GM12864 (cell line): ENCODE results near the gene NPRL2.

Experiments used
- DNase-seq: peaks from one replicate; pipeline ENCODE4 v3.0.0-alpha.2; 2011; ENCODE audit warnings: low read depth
- H3K4me3 ChIP-seq: 2 replicates; pipeline ENCODE4 v1.5.1; 2011; ENCODE audit warnings: mild to moderate bottlenecking, low read depth, low read length, control low read depth
- CTCF ChIP-seq: IDR thresholded peaks from 2 replicates; pipeline ENCODE4 v1.5.1; 2011; ENCODE audit warnings: low read depth, mild to moderate bottlenecking, moderate library complexity, low read length, control low read depth, inconsistent platforms; ENCODE audit errors: missing control alignments

The NPRL2 gene

DNA sequence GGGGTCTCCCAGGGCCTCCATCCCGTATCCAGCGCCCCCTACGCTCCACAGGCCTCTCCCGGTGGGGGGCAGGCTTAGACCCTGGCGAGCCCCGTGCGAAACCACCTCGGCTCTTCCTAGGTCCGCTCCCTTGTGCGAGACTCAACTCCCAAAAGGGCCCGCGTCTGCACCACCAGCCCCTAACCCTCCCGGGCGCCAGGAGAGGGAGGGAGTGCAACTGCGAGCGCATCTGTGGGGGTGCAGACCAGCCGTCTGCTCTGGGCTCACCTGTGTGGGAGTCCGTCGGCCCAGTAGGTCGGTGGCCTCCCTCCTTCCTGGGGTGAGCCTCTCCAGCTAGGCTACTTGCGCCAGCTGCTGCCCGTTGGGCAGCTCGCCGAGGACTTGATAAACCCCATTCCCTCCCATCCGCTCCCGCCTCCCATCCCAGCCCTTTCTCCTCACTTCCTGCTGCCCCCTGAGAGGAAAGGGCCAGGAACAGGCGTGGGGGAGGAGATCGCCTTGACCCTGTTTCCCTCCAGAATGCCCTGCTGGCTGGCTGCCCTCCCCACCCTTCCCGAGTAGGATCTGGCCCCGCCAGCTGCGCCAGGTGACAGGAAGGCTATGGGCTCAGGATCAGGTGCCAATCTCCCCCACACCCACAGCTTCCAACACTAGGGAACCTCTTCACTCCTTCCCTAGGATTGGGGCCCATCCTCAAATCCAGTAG lies 28.0 kb downstream of the NPRL2 start, which contains the start of gene HYAL2:
Gene HYAL2, minus strand, starts transcription at position 360 of the 706 bp plus-strand sequence. CDS start 2,256 bp downstream, outside the sequence.
- no peak for TF ChIP-seq CTCF
- H3K4me3 ChIP-seq = peak within 1 kb of the TSS; percentile 61
- no peak for DNase-seq

DNA sequence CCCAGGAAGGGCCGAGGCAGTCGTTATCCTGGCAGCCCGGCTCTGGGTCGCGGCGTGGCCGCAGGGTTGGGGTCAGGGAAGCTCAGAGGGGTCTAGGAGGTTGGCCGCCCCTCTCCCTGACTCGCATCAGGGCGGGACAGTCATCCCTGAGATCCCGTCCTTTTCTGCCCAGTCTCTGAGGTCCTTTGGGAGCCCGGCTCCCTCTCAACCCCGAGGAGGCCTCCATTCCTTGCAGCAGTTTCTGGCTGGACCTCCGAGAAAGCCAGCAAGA lies 28.5 kb downstream of the NPRL2 start:
- DNase-seq = no peak
- TF ChIP-seq CTCF = no peak
- H3K4me3 ChIP-seq = peak overlapping the region; percentile 61

GRCh38 chr3:50321336-50322114 lies 29.1 kb downstream of the NPRL2 start:
- H3K4me3 ChIP-seq = peak overlapping the region; percentile 61
- peak; percentile 60 for TF ChIP-seq CTCF
- no peak for DNase-seq

DNA sequence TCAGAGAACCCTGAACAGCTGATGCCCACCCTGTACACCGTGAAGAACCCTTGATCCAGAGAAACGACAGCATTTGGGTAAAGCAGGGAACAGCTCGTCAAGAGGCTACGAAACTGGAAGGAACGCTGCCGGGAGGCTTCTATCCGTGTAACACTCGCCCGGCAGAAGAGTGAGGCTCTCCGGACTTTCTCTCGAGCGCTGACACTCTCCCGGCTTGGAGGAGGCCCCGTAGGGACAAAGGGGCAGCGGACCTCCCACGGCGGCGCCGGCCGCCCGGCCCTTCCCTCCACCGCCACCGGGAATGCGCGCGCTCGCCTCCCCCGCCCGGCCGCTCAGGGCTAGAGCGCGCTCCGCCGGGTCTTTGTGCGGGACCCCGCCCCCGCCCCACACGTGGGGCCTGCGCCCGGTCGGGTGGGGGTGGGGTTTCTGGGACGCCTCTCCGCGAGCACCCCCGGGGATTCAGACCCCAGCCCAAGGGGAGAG lies 29.7 kb downstream of the NPRL2 start:
- DNase-seq = no peak

DNA sequence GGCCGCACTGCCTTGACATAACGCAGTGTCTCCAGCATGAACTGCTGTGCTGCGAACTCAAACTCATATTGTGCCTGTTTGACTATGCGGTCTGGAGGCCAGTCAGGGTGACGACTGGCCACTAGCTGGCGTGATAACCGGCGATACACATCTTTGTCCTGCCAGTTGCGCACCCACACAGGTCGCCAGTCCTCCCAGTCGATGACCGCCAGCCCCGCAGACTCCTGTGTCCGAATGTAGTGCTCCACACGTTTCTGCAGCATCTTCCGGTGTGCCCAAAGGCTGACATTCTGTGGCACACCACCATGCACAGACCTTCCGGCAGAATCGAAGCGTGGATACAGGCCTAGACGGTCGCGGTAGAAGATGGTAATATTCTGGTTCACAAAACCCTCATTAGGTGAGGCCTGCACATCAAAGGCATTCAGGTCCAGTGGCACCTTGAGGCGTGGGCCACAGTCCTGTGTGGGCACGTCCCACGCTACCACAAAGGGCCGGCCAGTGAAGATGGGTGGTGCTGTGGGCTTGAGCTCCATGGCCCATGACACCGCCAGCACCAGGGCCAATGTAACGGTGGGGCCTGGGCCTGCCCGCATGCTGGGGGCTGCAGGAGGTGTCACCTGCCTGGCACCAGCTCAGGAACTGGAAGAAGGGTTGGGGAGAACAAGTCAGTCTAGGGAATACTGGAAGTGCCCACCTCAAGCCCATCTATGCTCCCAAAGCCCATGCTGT lies 30.5 kb downstream of the NPRL2 start:
- no peak for TF ChIP-seq CTCF
- peak overlapping the region; percentile 61 for H3K4me3 ChIP-seq
- DNase-seq = no peak

More for the DNA sequence above, 29.7 kb downstream of the NPRL2 start:
- TF ChIP-seq CTCF = no peak
- H3K4me3 ChIP-seq = peak overlapping the region; percentile 61

DNA sequence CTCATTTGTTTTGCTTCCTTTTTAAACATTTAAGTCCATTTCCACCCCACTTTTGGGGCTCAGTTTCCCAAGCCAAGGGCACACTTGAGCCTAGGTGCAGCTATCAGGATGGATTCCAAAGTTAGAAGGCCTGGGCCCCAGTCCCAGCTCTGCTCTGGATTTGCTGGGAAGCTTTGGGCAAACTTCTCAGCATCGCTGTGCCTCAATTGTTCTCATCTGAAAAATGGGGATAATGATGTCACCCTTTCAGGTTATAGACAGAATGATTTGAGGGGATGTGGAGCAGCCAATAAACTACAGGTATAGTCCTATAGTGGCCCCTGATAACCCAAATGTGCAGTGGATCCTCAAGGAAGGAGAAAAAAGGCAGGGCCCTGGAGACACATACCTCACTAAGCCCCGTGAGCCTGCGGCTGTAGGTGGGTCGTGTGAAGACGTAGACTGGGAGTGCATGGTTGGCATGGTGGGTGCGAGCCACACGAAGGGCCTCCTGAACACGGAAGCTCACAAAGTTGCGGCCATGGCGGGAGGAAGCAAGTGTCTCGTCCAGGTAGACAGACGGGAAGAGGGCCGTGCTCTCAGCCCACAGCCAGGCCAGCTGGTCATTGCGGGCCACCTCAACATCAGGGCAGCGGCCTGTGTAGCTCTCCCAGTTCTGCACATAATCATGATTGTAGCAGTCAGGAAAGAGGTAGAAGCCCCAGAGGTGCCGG lies 31.2 kb downstream of the NPRL2 start:
- no peak overlapping the region for H3K4me3 ChIP-seq
- no peak for TF ChIP-seq CTCF
- DNase-seq = no peak
